Esophagus squamous epithelium (tissue), 5 donors: ENCODE measurements around the gene MALRD1. TPM values are rescaled to one million over a fixed set of nuclear protein-coding genes. Genes with fewer than 3 reads are reported as not detected.

Experiments used
- DNase-seq: peaks from one replicate; lab custom pipeline; 2025; lab: John Stamatoyannopoulos, UW
- H3K27ac ChIP-seq, 4 donors: fragments of 200-600 bp; sonication (generic); one replicate each; pipeline ENCODE4 v1.5.1; 2016 to 2019; ENCODE audit warnings: mild to moderate bottlenecking in 1 of 4
- H3K27me3 ChIP-seq, 4 donors: fragments of 200-600 bp; sonication (generic); 1 replicate in 3 of 4; 2 replicates in 1 of 4; pipeline versions ENCODE4 v1.5.1 to v1.6.0; 2017 to 2021; ENCODE audit warnings: antibody characterized with exemption in 1 of 4
- H3K36me3 ChIP-seq, 3 donors: fragments of 200-600 bp; sonication (generic); one replicate each; pipeline ENCODE4 v1.5.1; 2016 to 2019
- H3K4me1 ChIP-seq, 3 donors: fragments of 200-600 bp; sonication (generic); one replicate each; pipeline ENCODE4 v1.5.1; 2017 to 2019
- H3K4me3 ChIP-seq, 4 donors: fragments of 200-600 bp; sonication (generic); 1 replicate in 3 of 4; 2 replicates in 1 of 4; pipeline ENCODE4 v1.5.1; 2016 to 2019; ENCODE audit warnings: mild to moderate bottlenecking in 2 of 4, moderate library complexity in 1 of 4
- H3K9me3 ChIP-seq, 3 donors: fragments of 200-600 bp; sonication (generic); one replicate each; pipeline ENCODE4 v1.5.1; 2016 to 2019
- POLR2A ChIP-seq, 4 donors: fragments of 450-650 bp; IDR thresholded peaks; one replicate each; pipeline ENCODE4 v1.6.1; 2017; ENCODE audit warnings: antibody characterized with exemption in 4 of 4, mild to moderate bottlenecking in 4 of 4, moderate library complexity in 3 of 4
- WGBS, 2 donors: methylation state at CpG; one replicate each; pipeline ENCODE4 v1.1.5; 2018; 5-methylcytosine and 5-hydroxymethylcytosine counted together
- intact Hi-C: fragments of 100-400 bp; cut with DNase I; formaldehyde crosslinking; loops from one replicate; pipeline ENCODE4 v1.15.0; 2022
- total RNA-seq, 4 donors: library from RNA; depleted of rRNA; stranded (reverse); fragments of >200 nt; gene quantifications; one replicate each; pipeline ENCODE4 v1.1.0, GENCODE V29; 2016
- TF ChIP-seq, protein P1 (sequence below), 6 experiments: fragments of 450-650 bp in 4 of 6; fragments of 200-600 bp in 2 of 6; sonication (generic) in 2 of 6; IDR thresholded peaks; one replicate each; pipeline ENCODE4 v1.5.1; 2016 to 2019; ENCODE audit warnings: antibody characterized with exemption in 6 of 6, mild to moderate bottlenecking in 4 of 6, moderate library complexity in 4 of 6
- donor health status: DM: yes; HTN: yes; CAD: no.

MALRD1 gene
- total RNA-seq, 4 donors from 2014 or later: 0.38 TPM; not detected in 3

DNA sequence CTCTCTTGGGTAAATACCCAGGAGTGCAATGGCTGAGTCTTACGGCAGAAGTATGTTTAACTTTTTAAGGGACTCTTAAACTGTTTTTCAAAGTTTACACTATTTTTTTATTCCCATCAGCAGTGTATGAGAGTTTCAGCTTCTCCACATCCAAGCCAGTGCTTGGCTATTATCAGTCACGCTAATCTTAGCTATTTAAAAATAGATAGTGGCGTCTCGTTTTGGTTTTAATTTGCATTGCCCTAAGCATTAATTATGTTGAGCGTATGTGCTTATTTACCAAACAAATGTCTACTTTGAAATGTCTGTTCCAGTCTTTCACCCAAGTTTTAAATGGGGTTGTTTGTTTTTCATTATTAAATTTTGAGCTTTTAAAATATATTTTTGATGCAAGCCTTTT, 164.0 kb downstream of the MALRD1 start:
- no peaks in the 10 kb centered on the region for H3K36me3 ChIP-seq
- H3K4me3 ChIP-seq: no peak overlapping the region
- no peaks in the 10 kb centered on the region for H3K27me3 ChIP-seq
- no peaks in the 10 kb centered on the region for H3K4me1 ChIP-seq
- intact Hi-C loops: no loop called here
- no peak for TF ChIP-seq POLR2A (IDR thresholded peaks at IDR 0.05)
- TF ChIP-seq, protein P1, sequence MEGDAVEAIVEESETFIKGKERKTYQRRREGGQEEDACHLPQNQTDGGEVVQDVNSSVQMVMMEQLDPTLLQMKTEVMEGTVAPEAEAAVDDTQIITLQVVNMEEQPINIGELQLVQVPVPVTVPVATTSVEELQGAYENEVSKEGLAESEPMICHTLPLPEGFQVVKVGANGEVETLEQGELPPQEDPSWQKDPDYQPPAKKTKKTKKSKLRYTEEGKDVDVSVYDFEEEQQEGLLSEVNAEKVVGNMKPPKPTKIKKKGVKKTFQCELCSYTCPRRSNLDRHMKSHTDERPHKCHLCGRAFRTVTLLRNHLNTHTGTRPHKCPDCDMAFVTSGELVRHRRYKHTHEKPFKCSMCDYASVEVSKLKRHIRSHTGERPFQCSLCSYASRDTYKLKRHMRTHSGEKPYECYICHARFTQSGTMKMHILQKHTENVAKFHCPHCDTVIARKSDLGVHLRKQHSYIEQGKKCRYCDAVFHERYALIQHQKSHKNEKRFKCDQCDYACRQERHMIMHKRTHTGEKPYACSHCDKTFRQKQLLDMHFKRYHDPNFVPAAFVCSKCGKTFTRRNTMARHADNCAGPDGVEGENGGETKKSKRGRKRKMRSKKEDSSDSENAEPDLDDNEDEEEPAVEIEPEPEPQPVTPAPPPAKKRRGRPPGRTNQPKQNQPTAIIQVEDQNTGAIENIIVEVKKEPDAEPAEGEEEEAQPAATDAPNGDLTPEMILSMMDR (IDR thresholded peaks at IDR 0.05): no peak
- DNase-seq: no peak
- WGBS, 2 donors: 45 to 55% methylated on average over 5 of the region's 5 CpGs
- H3K27ac ChIP-seq: no peak overlapping the region
- no peaks in the 10 kb centered on the region for H3K9me3 ChIP-seq

DNA sequence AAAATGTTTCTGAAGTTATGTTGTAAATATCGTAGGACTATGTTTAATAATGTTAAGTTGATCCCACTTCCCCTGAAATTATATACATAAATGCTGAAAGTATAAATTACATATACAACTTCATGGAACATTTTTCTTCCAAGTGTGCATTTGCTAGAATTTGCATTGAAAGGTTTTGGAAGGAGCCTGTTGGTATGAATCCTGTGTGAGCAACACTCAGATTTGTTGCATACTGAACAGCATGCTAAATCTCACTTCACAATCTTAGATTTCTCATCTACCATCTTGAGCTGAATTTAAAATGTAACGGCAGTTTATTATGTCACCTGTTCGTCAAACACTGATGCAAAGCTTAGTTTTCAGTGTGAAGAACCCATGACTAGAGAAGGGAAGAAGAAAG, 172.6 kb downstream of the MALRD1 start:
- TF ChIP-seq, protein P1 (IDR thresholded peaks at IDR 0.05): no peak
- TF ChIP-seq POLR2A (IDR thresholded peaks at IDR 0.05): no peak
- intact Hi-C loops: no loop called here
- 69 to 81% methylated on average over 3 of the region's 3 CpGs for WGBS, 2 donors
- H3K36me3 ChIP-seq: no peaks in the 10 kb centered on the region
- no peaks in the 10 kb centered on the region for H3K27me3 ChIP-seq
- H3K27ac ChIP-seq: no peak overlapping the region
- H3K4me1 ChIP-seq: no peaks in the 10 kb centered on the region
- no peak overlapping the region for H3K4me3 ChIP-seq
- peaks cover 0 to 4% (median 0%) of the 10 kb centered on the region in 3 donors for H3K9me3 ChIP-seq
- no peak for DNase-seq

DNA sequence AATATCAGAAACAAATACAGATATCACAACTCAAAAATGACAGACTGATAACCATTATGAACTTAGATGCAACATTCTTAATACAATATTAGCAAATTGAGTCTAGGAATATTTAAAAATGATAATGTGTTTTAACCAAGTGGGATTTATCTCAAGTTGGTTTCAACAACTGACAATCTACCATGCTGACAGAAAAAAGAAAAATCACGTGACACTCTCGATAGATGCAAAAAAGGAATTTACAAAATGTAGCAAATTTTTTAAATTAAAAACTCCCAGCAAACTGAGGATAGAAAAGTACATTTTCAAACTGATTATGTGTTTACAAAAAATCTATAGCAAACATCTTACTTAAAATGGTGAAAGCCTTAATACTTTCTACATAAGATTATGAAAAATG, 177.4 kb downstream of the MALRD1 start:
- no peak for TF ChIP-seq POLR2A (IDR thresholded peaks at IDR 0.05)
- TF ChIP-seq, protein P1 (IDR thresholded peaks at IDR 0.05): no peak

DNA sequence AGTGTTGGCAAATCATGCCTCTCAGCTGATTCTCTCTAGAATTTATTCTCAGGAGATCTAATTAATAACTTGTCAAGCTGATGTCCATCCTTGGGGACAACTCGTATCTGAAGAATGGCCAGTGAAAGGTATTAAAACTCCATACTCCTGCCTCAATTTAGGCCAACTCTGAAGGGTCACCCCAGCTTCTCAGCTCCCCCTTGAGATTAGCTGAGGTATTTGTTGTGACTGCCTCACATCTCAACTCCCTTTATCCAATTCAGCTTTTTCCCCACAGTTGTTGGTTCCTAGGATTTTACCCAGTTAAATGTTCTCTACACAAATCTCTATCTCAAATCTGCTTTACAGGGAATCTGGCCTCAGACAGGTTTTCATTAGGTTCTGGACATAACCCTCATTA, 182.4 kb downstream of the MALRD1 start:
- Histone ChIP-seq H3K27ac (no peak overlapping the region), H3K27me3 (no peaks in the 10 kb centered on the region), H3K9me3 (no peaks in the 10 kb centered on the region), H3K4me3 (no peak overlapping the region), H3K4me1 (no peaks in the 10 kb centered on the region), H3K36me3 (no peaks in the 10 kb centered on the region)
- no peak for TF ChIP-seq POLR2A (IDR thresholded peaks at IDR 0.05)
- TF ChIP-seq, protein P1 (IDR thresholded peaks at IDR 0.05): no peak
- intact Hi-C loops: no loop called here
- WGBS, 2 donors: 58 to 82% methylated on average over 1 of the region's 1 CpG
- no peak for DNase-seq

More for the DNA sequence above, 177.4 kb downstream of the MALRD1 start:
- WGBS, 2 donors: 70 to 77% methylated on average over 2 of the region's 2 CpGs
- Histone ChIP-seq H3K4me3 (no peak overlapping the region), H3K4me1 (no peaks in the 10 kb centered on the region), H3K27me3 (no peaks in the 10 kb centered on the region), H3K36me3 (no peaks in the 10 kb centered on the region), H3K9me3 (no peaks in the 10 kb centered on the region), H3K27ac (no peak overlapping the region)
- intact Hi-C loops: no loop called here
- no peak for DNase-seq

DNA sequence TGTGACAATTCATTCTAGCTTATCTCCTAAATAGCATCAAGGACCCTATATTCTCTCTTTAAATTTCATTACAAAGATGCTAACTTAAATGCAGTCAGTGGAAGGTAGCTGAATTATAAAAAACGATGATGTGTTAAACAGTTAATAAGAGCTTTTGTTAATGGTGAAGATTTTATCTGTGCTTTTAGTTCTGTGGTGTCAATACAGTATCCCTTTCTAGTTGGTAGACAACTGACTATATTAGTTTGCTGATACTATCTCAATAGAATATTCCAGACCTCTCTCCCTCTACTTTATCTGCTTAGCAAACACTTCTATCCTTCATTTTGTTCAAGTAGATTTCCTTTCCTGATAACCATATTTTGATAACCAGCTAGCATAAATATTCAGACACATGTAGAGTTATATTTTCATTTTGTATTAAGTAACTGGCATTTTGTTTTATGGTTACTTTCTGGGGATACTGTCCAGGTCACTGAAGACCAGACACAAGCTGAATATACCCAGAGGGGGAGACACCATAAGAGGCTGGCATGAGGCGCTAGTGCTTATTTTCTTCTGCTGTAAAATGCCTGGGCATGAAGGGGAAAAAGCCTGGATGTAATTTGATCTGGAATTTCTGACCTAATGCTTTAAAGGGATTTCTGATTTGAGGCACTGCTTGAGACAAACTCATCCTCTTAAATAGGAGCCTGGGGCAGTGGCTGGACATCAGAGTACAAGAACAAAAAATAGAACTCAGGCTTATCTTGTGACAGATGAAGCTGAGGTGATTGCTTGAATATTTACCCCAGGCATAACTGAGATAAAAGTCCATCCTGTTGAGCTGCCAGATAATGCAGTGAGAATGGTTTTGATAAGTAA, 197.5 kb downstream of the MALRD1 start:
- Histone ChIP-seq H3K4me3 (no peak overlapping the region), H3K4me1 (no peaks in the 10 kb centered on the region), H3K27ac (no peak overlapping the region), H3K36me3 (no peaks in the 10 kb centered on the region), H3K27me3 (no peaks in the 10 kb centered on the region), H3K9me3 (no peaks in the 10 kb centered on the region)
- DNase-seq: no peak
- TF ChIP-seq, protein P1 (IDR thresholded peaks at IDR 0.05): no peak
- no peak for TF ChIP-seq POLR2A (IDR thresholded peaks at IDR 0.05)
- WGBS, 2 donors: 56 to 64% methylated on average over 2 of the region's 2 CpGs
- intact Hi-C loops: no loop called here
